CMK (cell line): ENCODE data around the gene PRR27.
"Not testable (repeated sequence)": the region's sequence is repeated elsewhere in the genome, so short reads cannot be mapped to it uniquely, and the experiment has no call there.

Experiments
- DNase-seq: peaks from one replicate; pipeline ENCODE4 v3.0.0-alpha.2; 2010; ENCODE audit warnings: low read depth

Gene PRR27

DNA sequence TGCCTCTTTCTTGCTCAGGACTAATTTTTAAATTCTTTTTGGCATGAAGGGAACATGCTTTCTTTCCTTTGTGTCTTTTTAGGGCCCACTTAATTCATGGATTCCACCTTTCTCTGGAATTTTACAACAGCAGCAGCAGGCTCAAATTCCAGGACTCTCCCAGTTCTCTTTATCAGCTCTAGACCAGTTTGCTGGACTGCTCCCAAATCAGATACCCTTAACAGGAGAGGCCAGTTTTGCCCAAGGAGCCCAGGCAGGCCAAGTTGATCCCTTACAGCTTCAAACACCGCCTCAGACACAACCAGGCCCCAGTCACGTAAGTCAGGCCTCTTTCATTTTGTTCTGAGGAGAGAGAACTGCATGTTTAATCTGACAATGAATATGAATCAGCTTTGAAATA, 43.8 kb downstream of the PRR27 start:
- no peak for DNase-seq

DNA sequence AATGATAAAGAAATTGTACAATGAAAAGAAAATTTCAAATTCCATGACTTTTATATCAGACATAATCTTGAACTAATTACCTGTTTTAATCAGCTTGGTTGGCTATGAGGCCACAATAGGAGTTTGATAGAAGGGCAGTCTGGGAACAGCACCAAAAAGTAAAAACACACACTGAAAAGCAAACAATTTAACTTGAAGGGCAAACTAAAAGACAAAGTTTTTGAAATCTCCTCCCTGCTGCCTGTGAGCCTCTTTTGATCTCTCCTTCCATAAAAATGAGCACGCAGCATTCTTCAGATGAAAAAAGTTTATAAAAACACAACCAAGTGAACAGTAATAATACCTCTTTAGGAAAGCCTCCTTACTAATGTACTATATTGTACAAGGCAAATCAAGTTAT, 49.6 kb downstream of the PRR27 start:
- DNase-seq: no peak

DNA sequence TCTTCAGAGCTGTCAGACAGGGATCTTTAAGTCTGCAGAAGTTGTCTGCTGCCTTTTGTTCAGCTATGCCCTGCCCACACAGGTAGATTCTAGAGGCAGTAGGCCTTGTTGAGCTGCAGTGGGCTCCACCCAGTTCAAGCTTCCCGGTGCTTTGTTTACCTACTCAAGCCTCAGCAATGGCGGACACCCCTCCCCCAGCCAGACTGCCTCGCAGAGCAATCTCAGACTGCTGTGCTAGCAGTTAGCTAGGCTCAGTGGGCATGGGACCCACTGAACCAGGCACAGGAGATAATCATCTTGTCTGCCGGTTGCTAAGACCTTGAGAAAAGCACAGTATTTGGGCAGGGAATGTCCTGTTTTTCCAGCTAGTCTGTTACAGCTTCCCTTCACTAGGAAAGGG, 58.7 kb downstream of the PRR27 start:
- not testable (repeated sequence) for DNase-seq
